NCI-H2196 treated with DMSO at 0.1 percent for 48 hours (cell line): ENCODE results near the gene RUNDC1.

ENCODE experiments used
- DNase-seq: peaks from one replicate; lab custom pipeline; 2025; ENCODE audit not compliant: unreplicated experiment; lab: John Stamatoyannopoulos, UW

RUNDC1 gene

DNA sequence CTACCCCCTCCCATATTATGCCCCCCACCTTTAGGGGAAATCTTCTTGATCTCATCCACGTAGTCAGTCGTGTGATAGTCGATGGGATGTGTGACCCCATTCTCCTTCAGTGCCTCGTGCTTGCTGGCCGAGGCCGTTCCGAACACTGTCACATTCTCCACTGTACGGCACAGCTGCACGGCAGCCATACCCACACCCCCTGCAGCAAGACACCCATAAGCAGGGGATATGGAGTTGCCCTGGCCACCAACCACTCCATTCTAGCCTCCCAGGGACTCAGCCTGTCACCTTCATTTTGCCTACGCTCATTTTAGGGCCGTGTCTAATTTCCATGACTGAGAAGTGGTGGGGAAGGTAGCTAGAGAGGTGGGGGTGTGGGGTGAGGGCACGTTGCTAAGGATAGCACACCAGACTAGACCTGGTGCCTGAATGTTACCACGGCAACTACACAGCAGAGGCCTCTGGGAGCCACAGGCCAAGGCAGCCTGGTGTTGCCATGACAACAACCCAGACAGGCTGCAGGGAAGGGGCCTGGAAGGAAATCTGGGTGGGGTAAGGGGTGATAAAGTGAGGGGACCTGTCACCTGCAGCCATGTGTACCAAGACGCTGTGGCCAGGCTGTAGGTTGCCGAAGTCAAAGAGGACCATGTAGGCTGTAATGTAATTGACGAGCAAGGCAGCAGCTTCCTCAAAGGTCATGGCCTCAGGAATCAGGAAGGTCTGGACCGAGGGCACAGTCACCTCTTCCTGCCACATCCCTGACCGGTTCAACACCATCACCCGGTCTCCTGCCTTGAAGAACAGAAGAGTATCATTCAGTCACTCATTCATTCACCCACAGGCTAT is 37.9 kb downstream of the RUNDC1 start:
- DNase-seq, result peak; percentile 10

DNA sequence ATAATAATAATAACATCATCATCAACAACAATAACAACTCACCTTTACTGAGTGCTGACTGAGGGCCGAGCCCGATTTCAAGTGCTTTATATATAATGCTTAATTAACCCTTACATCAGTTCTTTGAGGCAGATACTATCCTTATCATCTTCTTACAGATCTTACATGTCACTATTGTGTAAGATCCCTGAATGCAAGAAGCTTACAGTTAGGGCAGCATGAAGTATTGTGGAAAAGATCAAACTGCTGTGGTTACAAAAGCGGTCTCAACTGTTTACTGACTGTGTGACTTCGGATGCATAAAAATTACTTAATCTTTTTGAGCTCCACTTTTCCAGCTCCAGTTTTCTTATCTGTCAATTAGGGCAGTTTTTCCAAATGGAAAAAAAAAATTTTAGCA is 38.6 kb downstream of the RUNDC1 start:
- no peak for DNase-seq

DNA sequence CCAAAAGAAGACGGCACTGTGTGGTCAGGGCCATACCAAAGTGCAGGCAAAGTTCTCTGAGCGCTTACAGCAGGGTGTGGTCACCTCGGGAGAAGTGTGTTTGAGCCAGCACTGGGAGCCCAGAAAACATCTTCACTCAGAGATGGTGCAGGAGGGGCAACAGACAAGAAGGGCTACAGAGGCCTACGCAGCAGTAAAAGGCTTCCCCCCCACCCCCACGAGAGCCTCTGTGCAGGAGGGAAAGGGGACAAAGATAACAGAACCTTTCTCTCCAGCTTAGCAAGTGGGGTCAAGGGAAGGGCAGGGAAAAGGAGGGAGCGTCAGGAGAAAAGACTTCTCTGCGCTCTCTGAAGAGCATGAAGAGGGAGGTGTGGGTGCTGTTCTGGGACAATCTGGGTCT is 39.1 kb downstream of the RUNDC1 start:
- DNase-seq, result no peak

DNA sequence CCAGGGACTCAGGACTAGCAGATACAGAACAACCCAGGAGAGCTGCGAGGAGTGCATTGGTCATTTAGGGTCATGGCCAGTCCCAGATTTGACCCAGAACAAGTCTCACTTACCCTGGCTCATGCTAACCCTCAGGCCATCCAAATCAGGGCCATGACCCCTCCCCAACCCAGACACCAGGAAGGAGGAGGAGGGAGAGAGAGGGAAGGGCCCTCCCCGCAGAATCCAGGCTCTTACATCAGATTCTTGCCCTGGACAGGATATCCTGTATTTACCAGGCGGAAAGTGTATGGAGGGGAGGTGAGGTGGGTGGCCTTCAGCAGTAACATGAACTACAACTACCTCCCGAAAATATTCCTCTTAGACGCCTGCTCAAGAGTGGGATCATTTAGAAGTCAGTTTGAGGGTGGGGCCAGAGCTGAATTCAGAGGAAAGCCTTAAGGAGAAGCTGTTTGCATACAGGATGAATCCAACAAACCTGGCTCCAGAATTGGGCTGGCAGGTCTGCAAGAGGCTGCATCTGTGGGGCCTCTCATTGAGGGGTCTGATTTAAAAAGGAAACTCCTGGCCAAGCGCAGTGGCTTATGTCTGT is 39.8 kb downstream of the RUNDC1 start:
- no peak for DNase-seq

DNA sequence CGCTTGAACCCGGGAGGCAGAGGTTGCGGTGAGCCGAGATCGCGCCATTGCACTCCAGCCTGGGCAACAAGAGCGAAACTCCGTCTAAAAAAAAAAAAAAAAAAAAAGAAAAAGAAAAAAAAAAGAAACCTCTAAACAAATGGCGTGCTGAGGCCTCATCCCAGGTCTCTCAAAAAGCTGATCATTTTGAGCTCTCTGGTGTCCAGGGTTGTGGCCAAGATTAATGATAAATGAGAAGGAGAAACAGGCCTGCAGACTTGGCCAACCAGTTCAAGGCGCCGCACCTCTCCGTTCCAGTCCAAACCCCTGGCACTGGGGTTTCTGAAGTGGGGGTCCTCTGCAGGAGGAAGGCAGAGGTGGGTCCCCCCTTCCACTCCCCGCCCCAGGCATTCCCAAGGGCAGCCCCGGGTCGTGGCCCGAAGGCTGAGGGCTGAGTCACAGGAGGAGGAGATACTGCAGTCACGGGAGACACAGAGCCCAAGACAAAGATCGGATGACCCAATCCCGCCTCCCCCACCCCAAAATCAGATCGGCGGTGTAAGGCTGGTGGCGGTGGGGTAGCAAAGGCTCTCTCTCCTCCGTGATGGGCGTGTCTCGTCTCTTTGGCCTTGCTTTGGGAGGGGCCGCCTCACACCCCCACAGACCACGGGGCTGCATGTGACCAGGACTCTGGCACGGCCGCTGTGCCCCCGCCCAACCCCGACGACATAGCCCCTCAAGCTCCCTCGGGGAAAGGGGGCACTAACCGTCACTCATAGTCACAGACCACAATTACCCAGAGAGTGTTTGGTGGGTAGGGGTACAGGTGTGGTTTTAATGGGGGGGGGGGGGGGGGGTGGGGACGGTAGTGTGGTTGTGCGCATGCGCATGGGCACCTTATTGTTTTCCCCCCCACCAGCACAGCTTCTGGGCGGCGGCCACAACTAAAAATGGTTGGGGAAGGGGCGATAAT is 40.7 kb downstream of the RUNDC1 start:
- DNase-seq, result peak; percentile 36

DNA sequence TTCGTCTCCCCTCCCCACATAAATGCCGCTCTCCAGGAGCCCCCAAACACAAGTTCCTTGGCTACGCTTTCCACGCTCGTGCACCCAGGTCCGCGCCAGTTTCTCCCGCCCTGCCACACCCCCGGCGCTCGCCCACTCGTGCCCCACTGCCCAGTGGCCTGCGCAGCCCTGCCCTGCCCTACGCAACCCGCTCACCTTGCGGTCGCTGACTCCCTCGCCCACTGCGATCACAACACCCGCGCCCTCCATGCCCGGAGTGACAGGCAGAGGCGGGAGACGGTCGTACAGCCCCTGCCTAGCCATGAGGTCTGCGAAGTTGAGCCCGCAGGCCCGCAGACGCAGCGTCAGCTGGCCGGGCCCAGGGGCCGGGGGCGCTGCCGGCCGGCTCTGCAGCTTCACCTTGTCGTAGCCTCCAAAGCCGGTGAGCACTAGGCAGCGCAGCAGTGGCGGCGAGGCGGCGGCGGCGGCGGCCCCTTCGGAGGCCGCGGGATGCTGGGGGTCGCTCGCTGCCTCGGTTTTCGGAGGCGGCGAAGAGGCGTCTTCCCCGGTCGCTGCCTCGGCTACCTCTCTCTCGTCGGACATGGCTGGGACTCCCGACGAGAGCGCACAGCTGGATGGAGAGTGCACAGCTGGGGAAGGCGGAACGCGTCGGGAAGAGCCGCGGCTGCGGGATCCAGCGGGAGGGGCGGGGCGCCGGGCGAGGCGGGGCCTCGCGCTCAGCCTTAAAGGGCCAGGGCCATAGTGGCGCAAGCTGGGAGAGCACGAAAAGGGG is 41.6 kb downstream of the RUNDC1 start, which contains the start of gene VAT1:
Gene VAT1, minus strand, starts transcription at position 645 of the 772 bp plus-strand sequence. Its CDS starts 63 bp downstream, at position 582.
- DNase-seq, result no peak

DNA sequence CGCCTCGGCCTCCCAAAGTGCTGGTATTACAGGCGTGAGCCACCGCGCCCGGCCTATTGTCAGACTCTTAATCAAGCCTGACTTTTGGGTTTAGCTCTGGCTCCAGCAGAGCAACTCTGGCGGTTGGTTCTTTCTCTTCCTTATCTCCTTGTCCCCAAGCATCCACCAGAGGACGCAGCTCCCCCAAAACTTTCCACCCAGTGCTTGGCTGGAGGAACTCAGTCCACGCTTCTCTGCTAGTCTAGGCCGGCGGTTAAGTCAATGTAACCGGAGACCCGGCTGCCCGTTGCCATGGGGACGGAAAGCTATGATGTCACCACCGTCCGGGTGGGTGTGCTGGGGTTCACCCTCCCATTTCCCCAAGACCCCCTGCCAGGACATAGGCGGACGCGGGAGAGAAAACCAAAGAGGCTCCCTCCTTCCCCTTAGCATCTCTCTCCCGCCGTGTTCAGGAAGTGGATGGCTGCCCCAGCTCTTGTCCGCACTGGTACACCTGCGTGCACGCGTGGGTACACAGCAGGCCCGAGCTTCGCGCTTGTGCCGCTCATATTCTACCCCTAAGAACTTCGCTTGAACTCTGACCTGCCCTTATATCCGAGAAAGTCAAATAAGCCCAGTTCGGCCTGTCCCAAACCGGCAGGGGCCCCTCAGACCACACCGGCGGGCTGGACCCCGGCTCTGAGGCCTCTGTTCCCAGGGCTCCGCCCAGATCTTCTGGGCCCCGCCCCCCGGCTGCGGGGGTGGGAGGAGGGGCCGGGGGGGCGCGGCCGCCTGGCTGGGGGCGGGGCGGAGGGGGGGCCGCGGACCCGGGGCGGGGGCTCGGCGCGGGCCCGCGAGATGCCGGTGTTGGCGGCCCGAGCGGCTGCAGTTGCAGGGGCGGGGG is 44.3 kb downstream of the RUNDC1 start, which contains the start of gene RND2:
Gene RND2, plus strand, starts transcription at position 825 of the 883 bp plus-strand sequence. CDS start 117 bp downstream, outside the sequence.
- peak; percentile 70 for DNase-seq

DNA sequence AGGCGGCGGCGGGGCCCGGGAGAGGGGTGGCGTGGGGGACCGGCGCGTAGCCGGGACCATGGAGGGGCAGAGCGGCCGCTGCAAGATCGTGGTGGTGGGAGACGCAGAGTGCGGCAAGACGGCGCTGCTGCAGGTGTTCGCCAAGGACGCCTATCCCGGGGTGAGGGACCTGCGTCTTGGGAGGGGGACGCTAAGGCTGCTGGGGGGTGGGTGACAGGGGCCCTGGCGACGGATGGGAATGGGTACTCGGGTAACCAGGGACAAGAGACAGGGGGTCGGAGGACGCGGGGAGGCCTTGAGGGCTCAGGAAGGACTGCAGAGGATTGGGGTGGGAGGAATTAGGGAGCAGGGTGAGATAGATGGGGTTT is 44.9 kb downstream of the RUNDC1 start:
- no peak for DNase-seq

DNA sequence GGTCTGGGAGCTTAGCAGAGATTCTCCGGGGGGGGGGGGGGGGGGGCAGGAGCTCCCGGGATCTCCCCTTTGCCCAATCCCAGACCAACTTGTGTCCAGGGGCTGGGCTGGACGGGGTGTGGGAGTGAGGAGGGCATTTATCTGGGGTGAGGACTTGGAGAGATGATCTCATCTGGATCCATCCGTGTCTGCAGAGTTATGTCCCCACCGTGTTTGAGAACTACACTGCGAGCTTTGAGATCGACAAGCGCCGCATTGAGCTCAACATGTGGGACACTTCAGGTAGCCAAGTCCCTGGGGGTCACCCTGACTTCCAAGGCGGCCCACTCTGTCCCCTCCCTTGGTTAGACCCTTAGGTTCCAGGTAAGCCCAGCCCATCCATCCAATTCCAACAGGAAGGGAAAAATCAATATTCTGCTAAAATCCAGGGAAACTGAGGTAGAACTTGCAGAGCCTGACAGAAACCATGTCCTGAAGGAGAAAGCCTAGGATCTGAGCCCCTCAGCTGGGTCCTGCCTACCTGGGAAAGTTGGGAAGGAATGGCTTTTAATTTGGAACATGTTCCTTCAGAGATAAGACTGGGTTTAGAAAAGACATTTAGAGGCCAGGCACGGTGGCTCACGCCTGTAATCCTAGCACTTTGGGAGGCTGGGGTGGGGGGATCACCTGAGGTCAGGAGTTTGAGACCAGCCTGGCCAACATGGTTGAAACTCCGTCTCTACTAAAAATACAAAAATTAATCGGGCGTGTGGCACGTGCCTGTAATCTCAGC is 45.6 kb downstream of the RUNDC1 start:
- DNase-seq, result no peak

DNA sequence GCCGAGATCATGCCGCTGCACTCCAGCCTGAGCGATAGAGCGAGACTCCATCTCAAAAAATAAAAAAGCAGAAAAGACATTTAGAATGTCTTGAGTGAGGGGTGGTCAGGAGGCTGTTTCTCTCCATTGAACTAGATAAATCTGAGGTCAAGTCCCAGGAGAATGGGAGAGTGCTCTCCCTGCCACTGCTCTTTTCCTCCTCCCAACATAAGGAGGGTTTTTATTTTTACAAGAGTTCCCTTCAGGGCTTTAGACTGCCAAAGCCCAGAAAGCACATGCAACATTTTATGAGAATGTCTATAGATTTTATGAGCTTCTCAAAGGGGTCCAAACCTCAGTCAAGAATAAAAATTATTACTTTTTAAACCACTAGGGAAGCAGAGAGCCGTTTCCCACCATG is 46.2 kb downstream of the RUNDC1 start:
- no peak for DNase-seq

DNA sequence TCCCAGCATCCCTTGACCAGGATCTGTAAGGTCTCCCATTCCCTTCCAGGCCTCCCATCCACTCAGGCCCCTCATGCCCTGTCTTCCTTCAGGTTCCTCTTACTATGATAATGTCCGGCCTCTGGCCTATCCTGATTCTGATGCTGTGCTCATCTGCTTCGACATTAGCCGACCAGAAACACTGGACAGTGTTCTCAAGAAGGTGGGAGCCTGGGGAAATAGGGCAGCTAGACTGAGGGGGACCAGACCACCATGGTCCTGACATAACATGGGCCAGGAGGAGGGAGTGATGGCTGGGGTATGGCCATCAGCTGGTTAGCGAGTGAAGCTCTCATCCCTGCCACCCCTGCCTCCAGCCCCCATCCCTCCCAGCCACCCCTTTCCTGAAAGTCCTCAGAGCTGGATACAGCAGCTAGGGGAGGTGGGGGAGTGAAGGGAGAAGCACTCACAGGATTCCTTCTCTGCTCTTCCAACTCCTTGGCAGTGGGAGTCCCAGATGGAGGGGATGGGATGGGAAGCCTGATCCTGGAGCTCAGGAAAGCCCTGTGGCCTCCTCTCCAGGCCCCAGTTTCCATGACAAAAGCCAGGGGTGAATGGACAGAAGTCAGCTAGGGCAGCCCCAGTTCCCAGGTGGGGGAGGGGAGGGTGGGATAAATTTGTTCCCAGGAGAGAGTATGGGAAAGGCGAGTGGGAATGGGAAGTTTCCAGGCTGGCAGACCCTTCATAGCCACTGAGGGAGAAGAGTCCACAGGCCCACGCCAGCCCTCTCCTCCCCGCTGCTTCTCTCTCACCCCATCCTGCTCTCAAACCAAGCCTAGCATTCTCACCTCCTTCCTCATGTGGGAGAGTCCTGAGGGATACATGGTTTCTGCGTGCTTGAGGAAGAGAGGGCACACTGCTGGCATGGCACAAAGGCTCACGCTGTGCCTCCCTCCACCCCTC is 47.0 kb downstream of the RUNDC1 start:
- DNase-seq, result no peak

DNA sequence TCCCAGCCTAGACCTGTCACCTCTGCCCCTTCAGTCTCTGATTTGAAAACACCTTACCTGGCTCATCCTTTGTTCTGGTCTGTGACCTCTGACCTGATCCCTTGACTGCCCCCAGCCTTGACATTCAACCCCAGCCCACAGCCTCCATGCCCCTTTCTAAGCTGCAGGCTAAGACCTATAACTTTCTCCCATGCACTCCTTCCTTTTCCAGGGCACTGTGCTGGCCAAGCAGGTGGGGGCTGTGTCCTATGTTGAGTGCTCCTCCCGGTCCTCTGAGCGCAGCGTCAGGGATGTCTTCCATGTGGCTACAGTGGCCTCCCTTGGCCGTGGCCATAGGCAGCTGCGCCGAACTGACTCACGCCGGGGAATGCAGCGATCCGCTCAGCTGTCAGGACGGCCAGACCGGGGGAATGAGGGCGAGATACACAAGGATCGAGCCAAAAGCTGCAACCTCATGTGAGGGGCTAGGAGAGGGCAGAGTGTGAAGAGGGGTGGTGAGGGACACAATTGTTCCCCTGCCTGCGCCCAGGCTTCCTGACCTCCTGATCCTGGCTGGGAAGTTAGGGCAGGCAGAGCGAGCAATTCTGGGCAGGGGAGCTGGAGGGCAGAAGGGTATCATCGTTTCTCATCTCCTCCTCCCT is 48.0 kb downstream of the RUNDC1 start:
- no peak for DNase-seq

DNA sequence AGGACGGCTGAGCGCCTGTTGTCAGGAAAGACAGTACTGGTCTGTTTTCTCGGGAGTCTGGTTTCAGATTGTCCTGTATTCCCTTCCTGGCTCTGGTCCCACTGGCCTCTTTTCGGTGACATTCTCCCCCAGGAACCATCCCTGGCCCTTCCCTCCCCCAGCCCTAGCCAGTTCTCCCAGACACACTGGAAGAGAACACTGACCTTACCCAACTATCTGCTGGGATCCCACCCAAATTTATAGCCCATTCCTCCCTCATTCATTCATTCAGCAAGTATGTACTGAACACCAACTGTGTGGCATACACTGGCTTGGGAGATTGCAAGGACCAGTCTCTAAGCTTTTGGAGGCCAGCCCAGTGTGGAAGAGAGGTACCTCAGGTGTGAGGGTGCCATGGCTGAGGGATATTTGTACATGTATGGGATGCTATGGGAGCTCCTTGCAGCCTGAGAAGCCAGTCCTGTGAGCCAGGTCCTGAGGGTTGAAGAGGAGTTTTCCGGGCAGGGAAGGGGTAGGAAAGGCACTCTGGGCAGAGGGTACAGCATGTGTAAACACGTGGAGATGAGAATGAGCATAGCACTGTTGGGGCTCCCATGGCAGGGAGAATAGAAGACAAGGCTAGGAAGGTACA is 49.9 kb downstream of the RUNDC1 start:
- DNase-seq, result no peak

DNA sequence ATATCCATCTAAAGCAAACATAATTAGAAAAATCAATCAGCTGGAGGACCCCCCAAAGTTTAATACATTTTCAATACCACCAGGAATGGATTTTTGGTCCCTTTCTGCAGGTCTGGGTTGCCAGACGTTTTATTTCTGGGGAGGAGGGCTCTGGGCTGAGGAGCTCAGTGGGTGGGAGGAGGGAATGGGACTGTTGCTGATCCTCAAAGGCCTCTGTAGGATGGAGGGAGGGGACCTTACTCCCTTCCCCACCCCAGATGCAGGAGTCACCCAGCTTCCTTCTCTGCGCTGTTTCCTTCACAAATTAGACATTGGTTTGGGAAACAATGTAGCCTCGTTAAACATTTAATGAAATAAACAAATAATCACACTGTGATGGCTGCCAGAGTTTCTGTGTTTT is 51.3 kb downstream of the RUNDC1 start:
- DNase-seq, result no peak

DNA sequence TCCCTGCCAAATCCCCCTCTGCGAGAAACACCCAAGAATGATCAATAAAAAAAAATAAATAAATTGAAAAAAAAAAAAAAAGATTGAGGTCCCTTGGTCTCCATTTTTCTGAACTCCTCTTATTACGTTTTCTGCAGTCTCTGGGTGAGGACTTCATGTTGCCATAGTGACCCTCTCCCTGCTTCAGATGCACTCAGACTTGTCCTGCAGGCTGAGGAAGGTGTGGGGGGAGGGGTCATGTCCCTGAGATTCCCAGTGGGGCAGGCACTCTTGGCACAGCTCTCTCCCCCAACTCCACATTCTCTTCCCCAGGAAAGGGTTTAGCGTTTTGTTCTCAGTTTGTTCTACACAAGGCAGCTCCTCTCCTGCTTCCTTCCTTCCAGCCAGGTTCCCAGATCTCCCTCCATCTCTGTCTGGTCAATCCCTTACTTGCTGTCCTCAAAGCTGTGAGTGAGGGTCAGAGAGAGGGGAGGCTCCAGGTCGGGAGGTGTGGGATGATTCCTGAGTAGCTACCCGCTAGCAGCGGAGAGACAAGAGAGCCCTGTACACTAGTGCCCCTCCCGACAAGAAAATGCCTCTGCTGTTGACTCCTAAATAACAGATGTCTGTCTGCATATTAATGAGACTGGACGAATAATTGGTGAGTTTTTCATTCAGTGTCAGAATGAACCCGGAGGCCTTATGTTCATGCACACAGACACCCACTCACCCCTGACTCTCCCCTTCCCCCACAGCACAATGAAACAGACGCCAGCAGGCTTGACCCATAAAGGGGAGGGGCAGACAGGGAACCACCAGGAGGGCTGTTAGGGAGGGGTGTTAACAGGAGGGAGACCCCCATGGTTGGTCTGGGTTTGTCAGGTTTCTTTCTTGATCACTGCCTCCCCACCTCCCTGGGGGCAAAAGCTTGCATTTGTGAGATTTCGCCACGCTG is 53.9 kb downstream of the RUNDC1 start:
- no peak for DNase-seq

DNA sequence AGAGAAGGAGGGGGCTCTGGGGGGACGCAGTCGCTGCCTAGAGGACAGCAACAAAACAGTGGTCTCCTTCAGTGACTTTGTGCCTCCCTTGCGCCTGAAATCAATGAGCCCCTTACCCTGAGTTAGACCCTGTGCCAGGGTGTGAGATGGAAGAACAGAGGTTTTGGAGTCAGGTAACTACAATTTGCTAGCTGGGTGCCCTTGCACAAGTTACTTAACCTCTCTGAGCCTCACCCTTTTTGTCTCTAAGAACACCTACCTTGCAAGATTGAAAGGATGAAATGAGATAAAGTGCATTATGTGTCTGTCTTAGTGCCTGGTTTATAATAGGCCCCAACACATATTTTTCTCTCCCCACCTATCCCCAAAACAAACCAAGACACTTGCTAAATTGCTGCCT is 54.5 kb downstream of the RUNDC1 start:
- no peak for DNase-seq
